HG03280 (cell line): ENCODE results near the gene CDIP1.

Experiments
- ATAC-seq: cut with Tn5 transposase; IDR thresholded peaks from one replicate; pipeline ENCODE4 v1.9.1; 2021; ENCODE audit warnings: mild to moderate bottlenecking, moderate library complexity; ENCODE audit not compliant: unreplicated experiment

The CDIP1 gene

DNA sequence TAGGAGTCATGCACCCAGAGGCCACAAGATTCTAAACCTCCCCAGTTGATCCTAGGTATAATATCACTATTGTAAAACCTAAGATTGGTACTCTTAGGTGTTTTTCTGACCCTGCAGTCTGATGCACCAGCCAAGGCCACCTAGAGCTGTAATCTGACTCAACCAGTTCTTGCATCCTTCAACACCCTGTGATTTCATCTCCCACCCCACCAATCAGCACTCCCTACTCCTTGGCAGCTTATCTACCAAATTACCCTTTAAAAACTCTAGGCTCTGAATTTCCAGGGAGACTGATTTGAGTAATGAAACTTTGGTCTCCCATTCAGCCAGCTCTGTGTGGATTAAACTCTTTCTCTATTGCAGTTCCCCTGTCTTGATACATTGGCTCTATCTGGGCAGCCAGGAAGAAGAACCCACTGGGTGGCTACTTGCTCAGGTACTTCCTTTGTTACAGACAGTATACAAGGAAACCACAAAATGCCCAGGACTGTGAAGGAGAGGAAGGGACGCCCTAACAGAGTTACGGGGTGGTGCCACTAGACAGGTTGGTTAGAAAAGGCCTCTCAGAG lies 1.2 kb upstream of the CDIP1 start:
- no peak for ATAC-seq

DNA sequence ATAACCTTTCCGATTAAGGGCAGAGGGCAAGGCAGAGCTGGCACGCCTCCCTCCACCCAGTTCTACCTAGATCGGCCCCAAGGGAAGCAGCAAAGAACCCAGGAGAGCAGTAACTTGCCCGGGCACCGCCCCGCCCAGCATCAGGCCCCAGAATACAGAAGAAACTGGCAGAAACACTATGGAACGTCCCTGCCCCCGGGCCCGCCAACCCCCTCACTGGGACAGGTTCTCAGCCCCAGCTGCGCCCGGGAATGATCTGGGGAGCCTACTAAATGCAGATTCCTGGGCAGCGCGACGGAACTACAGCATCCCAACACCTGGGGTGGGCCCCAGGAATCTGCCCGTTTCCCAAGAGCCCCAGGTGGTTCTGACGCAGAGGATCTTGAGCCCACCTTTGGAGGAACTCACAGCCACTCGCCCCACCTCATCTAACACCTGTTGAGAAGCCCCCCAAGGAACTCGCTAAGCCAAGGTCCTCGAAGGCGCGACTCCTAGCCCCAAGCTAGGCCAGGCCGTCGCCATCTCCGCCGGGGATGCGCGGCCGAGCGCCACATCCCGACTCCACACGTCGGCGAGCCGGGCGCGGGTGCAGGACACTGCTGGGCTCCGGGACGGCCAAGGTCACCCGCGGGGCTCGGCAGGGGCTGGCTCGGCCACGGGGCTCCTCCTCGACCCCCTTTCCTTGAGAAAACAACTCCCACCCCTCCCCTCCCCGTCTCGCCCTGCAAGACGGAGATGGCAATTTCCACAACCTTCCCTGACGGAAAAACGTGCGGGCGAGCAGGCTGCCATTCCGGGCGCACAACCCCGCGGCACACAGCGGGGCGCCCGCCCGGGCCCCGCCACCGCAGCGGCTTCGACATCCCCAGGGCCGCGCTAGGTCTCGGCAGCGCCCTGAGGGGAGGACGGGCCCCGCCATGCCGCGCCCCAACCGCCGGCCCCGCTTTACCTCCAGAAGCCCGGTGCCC lies 913 bp downstream of the CDIP1 start:
- ATAC-seq = no peak

DNA sequence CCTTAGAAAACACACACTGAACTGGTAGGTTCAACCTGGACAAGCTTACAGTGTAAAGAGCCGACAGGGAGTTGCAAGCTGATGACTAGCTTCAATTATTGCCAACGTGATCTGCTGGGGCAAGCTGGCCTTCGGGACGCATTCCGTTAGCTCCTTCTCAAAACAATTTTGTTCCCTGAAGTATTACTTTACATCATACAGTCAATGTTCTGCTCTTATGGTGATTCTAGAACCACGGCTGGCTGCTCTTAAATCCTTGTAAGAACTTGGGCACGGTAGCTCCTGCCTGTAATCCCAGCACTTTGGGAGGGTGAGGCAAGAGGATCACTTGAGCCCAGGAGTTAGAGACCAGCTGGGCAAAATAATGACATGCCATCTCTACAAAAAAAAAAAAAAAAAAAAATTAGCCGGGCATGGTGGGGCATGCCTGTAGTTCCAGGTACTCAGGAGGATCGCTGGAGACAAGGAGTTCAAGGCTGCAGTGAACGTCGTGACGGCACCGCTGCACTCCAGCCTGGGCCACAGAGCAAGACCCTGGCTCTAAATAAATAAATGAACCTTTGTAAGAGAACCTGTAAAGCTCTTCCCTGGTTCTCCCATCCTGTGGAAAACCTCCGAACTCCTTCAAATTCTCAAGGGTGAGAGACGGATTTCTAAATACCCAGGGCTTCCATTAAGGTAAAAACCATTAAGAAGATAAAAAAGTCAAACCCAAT lies 2.0 kb downstream of the CDIP1 start:
- ATAC-seq = no peak

DNA sequence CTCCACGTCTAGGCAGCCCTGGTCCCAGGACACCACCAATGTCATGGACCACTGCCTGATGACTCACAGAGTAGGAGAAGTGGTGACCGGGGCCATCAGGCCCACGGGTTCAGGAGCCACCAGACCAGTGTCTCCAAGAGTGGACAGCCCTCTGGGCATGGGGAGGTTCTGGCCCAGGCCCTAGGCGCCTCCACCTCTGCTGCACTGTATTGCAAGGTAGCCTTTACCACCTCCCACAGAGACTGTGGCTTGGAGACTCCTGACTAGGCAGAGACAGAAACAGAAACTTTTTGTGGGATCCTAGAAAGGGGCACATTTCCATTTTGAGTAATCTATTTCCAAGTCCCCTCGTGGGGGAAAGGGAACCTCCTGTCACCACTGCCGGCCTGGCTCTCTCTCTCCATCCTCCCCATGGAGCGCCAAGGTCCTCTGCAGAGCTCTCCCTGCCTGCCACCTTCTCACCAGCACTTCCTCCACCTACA lies 2.9 kb downstream of the CDIP1 start:
- no peak for ATAC-seq

DNA sequence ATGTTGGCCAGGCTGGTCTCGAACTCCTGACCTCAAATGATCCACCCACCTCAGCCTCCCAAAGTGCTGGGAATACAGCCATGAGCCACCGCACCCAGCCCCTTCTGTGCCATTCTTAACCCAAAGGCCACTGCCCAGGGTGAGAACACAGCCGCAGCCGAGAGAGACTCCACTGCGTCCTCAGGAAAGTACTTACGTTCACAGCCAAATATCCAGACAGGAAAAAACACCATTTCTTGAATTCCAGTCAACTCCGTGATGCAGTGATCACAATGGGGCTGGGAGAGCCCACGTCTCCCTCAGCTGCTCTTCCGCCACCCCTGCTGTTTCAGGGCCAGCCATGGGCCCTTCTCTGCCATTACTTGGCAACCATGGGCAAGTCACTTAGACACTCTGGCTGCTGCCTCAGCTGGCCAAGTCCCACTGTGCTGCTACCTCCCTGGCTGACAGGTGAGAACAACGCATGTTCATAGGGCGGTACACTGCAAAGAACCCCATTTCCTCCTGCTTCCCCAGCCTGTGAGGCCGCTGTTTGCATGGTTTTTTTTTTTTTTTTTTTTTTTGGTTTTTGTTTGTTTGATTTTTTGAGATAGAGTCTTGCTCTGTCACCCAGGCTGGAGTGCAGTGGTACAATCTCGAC lies 4.3 kb downstream of the CDIP1 start:
- ATAC-seq = no peak

DNA sequence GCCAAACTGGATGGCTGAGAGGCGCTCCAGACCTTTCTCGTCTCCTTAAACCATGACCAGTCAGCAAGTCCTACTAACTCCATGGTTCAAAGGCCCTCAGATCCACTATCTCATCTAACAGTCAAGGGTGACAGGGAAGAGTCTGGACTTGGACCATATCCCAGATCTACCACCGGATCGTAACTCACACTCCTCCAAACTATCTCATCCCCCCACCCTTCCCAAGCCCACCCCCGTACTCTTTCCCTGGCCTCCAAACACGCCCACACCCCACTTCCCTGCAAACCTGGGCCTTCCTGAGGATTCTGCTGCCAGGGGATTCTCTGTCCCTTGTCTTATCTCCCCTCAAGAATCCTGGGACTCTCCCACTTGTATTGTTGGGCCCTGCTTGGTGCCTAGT lies 5.1 kb downstream of the CDIP1 start:
- ATAC-seq = no peak

DNA sequence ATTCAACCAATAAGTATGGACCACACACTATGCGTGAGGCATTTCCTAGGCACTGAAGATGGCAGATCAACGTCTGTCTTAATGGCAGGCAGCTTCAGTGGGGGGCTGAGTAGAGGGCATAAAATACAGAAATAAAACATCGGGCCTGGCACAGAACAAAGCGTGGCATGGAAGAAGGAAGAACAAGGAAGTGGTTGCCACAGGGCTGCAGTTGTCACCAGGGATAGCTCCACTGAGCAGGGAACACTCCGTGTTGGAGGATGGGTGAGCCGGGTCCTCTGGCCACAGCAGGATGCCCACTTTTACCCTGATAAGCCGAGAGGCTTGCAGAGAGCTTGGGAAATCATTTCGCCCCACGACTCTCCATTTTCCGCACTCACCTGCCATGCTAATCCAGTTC lies 6.3 kb downstream of the CDIP1 start:
- ATAC-seq = no peak

DNA sequence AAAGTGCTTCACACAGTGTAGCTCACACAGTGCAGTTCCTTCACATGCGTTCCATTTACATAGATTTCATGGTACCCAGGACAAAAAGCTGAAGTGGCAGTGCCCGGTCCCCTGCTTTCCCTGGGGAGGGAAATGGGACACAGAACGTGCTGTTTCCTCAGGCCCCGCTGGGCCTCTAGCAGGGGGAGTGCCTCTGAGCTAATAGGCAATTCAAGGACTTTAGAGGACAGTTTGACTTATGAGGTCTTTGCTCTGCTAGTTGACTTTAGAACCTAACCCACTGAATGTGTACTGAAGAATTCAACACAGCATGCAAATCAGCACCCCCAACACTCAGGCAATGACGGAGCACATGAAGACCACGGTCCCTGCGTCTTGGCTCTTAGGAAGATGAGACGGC lies 6.8 kb downstream of the CDIP1 start:
- no peak for ATAC-seq

DNA sequence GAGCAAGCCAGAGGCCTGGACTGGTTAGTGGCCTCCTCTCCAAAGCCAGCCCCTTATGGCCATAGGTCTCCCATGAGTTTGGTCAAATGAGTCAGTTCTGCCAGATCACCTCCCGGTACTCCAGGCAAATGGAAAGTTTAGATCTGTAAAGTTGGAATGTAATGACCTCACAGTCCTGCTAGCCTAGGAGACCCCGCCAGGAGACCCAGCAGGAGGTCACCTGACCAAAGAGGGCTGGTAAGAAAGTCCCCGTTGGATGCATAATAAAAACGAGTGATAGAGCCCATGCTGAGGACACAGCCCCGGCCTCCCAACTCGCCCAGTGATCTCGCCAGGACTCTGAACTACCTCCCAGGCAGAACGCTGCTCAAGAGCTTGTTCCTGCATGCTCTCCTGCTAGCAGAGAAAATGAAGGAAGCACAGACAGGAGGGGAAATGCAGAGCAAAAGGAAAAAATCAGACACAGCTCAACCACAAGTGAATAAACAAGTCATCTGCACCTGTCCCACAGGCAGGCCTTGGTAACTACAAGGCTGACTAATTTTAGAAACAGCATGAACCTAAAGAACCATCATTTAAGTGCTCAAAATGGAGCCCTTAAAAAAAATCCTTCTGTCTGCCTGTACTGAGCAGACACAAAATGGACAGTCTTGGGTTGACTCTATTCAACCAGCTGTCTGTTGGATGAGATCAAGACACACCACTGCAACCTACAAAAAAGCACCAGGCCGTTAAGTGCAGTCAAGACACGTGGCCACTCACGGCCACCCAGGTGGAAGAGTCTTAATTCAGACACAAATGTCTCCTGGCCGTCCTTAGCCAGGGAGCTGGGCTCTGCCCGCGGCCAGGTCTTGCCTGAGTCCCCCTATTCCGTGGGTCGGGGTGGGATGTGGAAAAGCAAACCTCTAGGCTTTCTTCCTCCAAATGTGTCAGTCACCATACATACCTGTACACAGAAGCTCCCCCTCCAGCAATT lies 9.2 kb downstream of the CDIP1 start:
- ATAC-seq = no peak

DNA sequence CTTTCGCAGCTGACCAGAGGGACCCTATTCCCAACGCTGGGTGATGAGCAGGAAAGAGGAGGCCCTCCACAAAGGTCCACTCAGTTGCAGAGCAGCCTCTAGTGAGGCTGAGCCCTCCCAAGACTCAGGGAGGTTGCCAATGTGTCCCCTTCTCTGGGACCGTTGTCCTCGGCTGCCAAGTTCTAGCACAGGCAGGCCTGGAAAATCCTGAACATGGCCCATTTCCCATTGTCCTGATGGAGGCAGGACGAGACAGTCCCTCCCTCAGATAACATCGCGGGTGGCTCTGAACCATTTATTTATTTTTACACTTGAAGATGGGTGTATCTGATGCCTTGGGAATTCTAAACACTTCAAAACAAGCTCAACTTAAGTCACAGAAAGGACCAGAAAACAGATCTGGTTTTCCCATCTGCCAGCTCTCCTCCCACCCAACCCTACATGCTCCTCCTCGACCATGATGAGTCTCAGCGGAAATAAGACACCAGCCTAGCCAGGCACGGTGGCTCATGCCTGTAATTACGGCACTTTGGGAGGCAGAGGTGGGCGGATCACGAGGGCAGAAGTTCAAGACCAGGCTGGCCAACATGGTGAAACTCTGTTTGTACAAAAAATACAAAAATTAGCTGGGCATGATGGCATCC lies 12.8 kb downstream of the CDIP1 start:
- ATAC-seq = no peak

DNA sequence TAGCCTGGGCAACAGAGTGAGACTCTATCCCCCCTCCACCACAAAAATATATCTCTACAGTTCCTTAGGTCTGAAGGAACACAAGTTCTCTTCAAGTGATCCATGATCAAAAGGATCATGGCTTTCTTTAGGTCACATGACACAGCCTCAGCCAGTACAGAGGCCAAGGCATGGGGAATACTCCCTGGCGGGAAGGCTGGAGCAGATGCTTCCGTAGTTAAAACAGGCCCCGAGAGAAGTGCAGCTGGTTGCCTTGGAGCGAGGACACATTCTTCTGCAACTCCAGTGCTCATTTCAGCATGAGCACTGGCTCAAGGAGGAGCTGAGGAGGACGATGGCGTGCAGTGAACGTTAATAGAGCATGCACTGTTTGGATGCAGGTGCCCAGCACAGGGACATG lies 13.5 kb downstream of the CDIP1 start:
- ATAC-seq = no peak

DNA sequence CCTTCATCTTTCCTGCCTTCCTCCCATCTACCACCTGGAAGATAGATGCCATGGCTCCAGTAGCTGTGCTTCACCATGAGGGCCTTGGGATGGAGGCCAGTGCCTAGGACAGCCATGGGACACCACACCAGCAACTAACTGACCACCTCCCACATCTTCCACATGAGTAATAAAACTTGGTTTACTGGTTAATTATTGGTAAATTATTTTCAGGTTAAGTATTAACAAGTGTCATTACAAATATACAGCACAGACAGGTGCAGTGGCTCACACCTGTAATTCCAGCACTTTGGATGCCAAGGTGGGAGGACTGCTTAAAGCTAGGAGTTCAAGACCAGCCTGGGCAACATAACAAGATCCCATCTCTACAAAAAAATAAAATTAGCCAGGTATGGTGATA lies 14.0 kb downstream of the CDIP1 start:
- no peak for ATAC-seq

DNA sequence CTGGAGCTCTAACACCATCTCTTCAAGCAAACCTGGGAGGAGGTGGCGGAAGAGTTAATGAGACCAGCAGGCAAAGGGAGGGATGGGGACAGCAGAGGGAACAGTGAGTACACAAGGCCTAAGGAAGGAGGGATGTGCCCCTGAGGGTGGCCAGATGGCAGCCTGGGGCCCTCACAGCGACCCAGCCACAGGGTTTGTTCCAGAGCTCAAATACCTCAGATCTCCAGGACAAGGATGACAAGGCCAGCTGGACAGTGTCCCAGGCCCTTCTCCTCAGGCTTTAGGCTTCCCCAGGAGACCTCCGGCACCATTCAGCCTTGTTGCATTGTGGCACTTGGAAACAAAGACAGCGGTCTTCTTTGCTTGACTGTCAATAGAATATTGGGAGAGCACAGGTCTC lies 14.9 kb downstream of the CDIP1 start:
- no peak for ATAC-seq

DNA sequence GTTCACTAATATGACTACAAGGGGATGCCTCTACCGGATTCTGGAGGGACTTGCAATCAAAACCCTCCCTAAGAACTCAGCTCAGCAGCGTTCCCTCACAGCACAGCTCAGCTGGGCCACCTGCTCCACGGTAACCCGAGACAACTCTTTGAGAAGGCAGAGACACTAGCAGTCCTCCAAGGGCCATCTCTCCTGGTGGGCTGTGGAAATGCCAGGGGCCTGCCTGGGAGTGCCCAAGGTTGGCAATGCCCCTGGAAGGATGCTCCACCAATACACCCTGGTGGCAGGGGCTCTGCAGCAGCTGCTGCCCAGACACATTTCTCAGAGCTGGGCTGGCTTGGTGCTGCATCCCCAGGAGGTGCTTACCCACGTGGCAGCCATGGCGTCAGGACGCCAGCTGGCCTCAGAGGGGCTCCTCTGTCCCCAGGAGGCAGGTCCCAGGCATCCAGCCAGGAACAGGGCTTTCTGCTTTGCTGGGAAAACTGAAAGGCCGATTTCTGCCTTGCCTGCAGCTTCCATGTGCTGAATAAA lies 16.5 kb downstream of the CDIP1 start:
- ATAC-seq = no peak

DNA sequence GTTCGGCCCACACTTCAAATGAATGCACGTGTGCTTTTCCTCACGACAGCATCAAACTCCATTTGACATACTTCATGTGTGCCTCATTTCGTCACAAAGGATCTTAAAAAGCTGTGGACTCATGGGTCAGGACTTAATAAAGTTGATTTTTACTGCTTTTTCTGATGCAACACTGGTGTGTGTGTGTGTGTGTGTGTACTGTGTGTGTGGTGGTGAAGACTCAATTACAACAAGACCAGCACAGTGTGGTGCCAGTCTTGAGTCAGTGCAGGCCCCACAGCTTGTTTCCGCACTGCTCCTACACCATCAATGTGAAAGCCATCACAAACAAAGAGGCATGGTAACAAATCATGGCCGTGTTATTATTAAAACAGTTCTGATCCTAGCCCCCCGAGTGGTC lies 17.7 kb downstream of the CDIP1 start:
- ATAC-seq = no peak

DNA sequence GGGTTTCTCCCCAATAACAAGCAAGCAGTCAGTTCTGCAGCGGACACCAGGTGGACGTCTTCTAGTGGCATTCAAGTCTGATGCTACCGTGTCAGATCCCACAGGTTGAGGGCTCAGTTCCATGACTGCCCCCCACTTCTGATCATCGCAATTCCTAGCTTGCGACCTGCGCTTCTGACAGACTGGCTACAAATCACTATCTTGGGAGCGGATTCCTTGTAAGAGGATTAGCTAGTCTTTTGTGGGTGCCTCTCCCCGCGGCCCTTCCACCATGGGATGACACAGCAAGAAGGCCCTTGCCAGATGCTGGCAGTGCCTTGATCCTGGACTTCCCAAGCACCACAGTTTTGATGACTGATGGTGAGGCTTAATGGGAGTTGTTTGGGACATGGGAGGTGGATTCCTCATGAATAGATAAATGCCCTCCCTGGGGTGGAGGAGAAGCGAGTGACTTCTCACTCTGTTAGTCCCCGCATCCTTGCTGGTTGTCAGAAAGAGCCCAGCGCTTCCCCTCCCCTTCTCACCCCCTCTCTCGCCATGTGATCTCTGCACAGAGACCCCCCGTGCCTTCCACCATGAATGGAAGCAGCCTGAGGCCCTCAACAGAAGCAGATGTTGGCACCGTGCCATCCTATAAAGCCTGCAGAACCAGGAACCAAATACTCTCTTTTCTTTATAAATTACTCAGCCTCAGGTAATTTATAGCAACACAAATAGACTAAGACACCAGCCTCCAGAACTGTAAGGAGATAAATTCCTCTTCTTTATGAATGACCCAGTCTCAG lies 19.1 kb downstream of the CDIP1 start:
- ATAC-seq = no peak

DNA sequence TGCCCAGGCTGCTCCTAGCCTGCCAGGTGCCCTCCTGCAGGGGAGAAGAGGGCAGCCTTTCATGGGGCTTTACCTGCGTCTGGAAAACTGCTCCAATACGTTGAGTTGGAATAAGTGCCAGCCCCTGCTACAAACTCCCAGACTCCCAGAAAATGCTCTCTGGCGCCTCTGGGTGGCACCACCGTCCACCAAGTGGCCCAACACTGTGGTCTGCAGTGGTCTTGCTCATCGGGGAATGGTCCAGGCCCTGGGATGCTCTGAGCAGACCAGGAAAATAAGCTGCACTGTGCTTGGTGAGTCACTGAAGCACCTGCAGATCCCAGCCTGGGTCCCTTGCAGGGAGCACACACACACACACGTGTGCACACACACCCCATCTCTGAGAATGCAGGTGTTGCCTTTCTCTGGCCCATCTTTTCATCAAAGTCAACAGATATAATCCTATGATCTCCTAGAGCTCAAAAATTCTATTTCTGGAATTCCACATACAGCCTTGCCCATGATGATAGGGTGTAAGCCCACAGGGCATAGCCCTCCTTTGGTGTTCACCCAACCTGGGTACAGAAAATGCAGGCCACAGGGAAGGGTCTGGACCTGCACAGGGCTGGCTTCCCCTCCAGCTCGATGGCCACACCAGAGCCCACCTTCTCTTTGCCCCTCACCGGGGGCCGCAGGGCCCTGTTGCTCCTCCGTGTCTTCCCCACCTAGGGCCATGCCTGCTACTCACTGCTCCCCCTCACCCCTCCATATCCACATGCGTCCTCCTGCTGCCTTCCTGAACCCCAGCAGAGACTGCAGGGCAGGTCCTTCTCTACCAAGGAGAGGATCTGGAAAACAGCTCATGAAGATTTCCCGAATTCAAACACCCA lies 20.5 kb downstream of the CDIP1 start:
- no peak for ATAC-seq
